ENCODE data around the gene RABGGTA.

RABGGTA gene

GRCh38 chr14:24234095-24235005 lies 37.0 kb downstream of the RABGGTA start:
- Histone ChIP-seq H3K36me3 (peaks cover 52 to 61% (median 55%) of the 10 kb centered on the region in 11 experiments), H4K20me1 (peaks cover 0 to 27% (median 16%) of the 10 kb centered on the region in 11 experiments; a peak in 15 of 22 replicates), H3K9me3 (replicated peaks in 1 of 11) (no peaks in the 10 kb centered on the region), H3K4me2 (peak overlapping the region; percentile 84 to 100 (median 98)), H3K4me1 (peaks cover 39 to 74% (median 56%) of the 10 kb centered on the region in 10 experiments), H3K27me3 (no peaks in the 10 kb centered on the region), H3K27ac (peak overlapping the region in 1 of 11 experiments; percentile 84; a peak in 2 of 22 replicates), H3K4me3 (peak overlapping the region; percentile 72 to 93 (median 86); a peak in 19 of 20 replicates), H3K9ac (peak overlapping the region; percentile 78 to 92 (median 89); a peak in 12 of 22 replicates)
- TF ChIP-seq Cebpa-rat (IDR thresholded peaks at IDR 0.05), result no peak

- Histone ChIP-seq H4K20me1 (peaks cover 0 to 18% (median 9%) of the 10 kb centered on the region in 11 experiments; a peak in 13 of 22 replicates), H3K4me1 (peaks cover 31 to 72% (median 47%) of the 10 kb centered on the region in 10 experiments), H3K9ac (peak overlapping the region; percentile 78 to 92 (median 89)), H3K9me3 (replicated peaks in 1 of 11) (no peaks in the 10 kb centered on the region), H3K27ac (peak overlapping the region; percentile 70 to 90 (median 85); a peak in 20 of 22 replicates), H3K4me2 (peak overlapping the region; percentile 84 to 100 (median 98)), H3K27me3 (no peaks in the 10 kb centered on the region), H3K4me3 (peak overlapping the region; percentile 72 to 93 (median 86)), H3K36me3 (peaks cover 45 to 61% (median 50%) of the 10 kb centered on the region in 11 experiments)
- no peak for TF ChIP-seq Cebpa-rat (IDR thresholded peaks at IDR 0.05)
These were observed 37.9 kb downstream of the RABGGTA start for GRCh38 chr14:24233538-24233866.

DNA sequence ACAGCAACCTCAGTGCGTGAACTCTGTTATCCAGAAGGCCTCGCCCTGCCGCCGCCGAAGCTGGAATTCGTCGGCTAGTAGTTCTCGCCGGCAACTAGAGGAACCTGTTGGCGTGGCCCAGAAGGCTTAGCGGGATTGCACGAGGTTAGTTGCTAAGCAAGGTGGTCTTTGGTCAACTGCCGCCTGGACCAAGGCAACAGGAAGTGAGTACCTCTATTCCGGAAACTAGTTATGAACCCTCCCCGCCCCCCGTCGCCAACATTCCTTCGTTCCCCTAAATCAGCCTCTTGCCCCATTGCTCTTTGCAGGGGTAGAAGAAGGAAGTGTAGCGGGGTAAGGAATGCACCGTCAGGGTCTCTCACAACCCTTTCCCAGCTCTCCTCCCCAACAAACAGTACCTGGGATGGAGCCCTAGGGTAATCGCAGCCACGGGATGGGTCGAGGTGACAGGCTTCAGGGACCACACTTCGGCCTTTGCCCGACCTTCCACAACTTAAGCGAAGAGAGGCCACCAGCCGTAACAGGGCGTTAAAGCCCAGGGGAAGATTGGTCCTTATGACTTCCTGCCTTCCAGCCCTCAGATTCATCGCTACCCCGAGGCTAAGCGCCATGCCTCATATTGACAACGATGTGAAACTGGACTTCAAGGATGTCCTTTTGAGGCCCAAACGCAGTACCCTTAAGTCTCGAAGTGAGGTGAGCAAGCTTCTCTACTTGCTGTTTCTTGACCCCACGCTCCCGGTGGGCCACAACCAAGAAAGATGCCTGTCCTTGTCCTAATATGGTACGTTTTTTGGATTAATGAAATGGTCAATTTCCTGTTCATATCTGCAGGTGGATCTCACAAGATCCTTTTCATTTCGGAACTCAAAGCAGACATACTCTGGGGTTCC lies 38.5 kb downstream of the RABGGTA start, which contains the start of gene GMPR2:
Gene GMPR2, plus strand, starts transcription at position 285 of the 893 bp plus-strand sequence. Its CDS starts 325 bp downstream, at position 610.
- Histone ChIP-seq H3K27me3 (no peaks in the 10 kb centered on the region), H4K20me1 (peaks cover 0 to 15% (median 7%) of the 10 kb centered on the region in 11 experiments; a peak in 11 of 22 replicates), H3K36me3 (peaks cover 45 to 61% (median 50%) of the 10 kb centered on the region in 11 experiments), H3K4me1 (peaks cover 27 to 72% (median 42%) of the 10 kb centered on the region in 10 experiments), H3K27ac (peak within 1 kb of the TSS; percentile 70 to 90 (median 85)), H3K4me2 (peak within 1 kb of the TSS; percentile 92 to 100 (median 98)), H3K4me3 (peak within 1 kb of the TSS; percentile 72 to 93 (median 86)), H3K9me3 (replicated peaks in 1 of 11) (no peaks in the 10 kb centered on the region), H3K9ac (peak within 1 kb of the TSS; percentile 78 to 92 (median 89))
- TF ChIP-seq Cebpa-rat (IDR thresholded peaks at IDR 0.05), result no peak

- Histone ChIP-seq H3K4me3 (peak within 1 kb of the TSS; percentile 72 to 93 (median 86)), H3K9ac (peak within 1 kb of the TSS; percentile 78 to 92 (median 89)), H3K4me1 (peaks cover 27 to 68% (median 39%) of the 10 kb centered on the region in 10 experiments), H3K9me3 (replicated peaks in 1 of 11) (no peaks in the 10 kb centered on the region), H3K36me3 (peaks cover 41 to 61% (median 50%) of the 10 kb centered on the region in 11 experiments), H3K27me3 (no peaks in the 10 kb centered on the region), H4K20me1 (peaks cover 0 to 16% (median 7%) of the 10 kb centered on the region in 11 experiments; a peak in 10 of 22 replicates), H3K27ac (peak within 1 kb of the TSS; percentile 70 to 90 (median 85)), H3K4me2 (peak within 1 kb of the TSS; percentile 92 to 100 (median 98))
- no peak for TF ChIP-seq Cebpa-rat (IDR thresholded peaks at IDR 0.05)
These were observed 39.2 kb downstream of the RABGGTA start, which contains the start of gene NEDD8 for GRCh38 chr14:24232121-24232644. Gene NEDD8 (minus strand): TSS chr14:24232367. CDS start chr14:24232267, 100 bp downstream.

DNA sequence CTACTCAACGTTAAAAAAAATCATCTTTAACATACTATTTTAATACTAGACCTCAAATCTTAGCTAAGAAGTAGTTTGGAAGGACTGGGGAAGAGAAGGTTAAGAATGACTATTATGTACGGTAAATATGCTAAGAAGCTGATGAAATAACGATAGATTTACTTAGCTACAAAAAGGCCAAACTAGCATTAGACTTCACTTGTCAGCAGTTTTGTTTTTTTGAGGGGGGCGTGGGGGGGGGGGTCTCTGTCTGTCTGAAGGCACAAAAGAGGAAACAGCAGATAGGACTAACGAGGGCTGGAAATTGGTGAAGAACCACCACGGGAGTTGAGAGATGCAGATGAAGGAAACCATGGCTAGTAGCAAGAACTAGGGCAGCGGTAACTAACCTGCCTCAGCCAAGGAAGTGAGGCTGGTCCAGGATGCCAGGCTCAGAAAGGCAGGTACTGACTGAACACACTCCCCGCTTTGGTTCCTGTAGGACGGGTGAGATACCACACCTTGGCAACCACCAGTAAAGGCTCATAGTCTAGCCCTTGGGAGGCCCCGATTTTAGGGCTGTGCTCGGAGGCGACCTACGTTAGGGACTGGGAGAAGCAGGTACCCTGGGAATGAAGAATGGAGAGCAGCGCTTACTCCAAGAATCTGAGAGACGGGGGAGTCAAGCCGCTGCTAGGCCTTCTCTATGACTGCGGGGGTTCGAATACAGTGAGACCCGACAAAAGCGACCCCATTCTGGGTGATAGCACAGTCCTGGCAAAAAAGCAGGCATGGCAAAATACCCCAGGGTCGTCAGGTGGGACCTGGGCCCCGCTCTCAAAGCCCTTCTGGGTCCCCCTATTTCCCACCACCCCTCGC lies 39.9 kb downstream of the RABGGTA start:
- TF ChIP-seq Cebpa-rat (IDR thresholded peaks at IDR 0.05), result no peak
- Histone ChIP-seq H3K9me3 (replicated peaks in 1 of 11) (no peaks in the 10 kb centered on the region), H3K27me3 (no peaks in the 10 kb centered on the region), H3K4me2 (peak overlapping the region; percentile 85 to 100 (median 97)), H3K4me3 (peak overlapping the region; percentile 72 to 93 (median 86)), H3K27ac (peak overlapping the region; percentile 70 to 90 (median 85)), H3K4me1 (peaks cover 27 to 70% (median 39%) of the 10 kb centered on the region in 10 experiments), H3K9ac (peak overlapping the region; percentile 78 to 92 (median 89)), H4K20me1 (peaks cover 0 to 23% (median 8%) of the 10 kb centered on the region in 11 experiments; a peak in 9 of 22 replicates), H3K36me3 (peaks cover 34 to 61% (median 44%) of the 10 kb centered on the region in 11 experiments)

GRCh38 chr14:24228902-24229301 lies 42.5 kb downstream of the RABGGTA start:
- peaks cover 0 to 42% (median 22%) of the 10 kb centered on the region in 11 experiments; a peak in 11 of 22 replicates for H4K20me1 ChIP-seq
- H3K27ac ChIP-seq, result no peak overlapping the region
- H3K4me2 ChIP-seq, result no peak overlapping the region
- no peaks in the 10 kb centered on the region for H3K9me3 ChIP-seq (replicated peaks in 1 of 11)
- TF ChIP-seq Cebpa-rat (IDR thresholded peaks at IDR 0.05), result no peak
- peaks cover 20 to 58% (median 39%) of the 10 kb centered on the region in 11 experiments; a peak in 21 of 22 replicates for H3K36me3 ChIP-seq
- no peak overlapping the region for H3K4me3 ChIP-seq
- H3K4me1 ChIP-seq, result peaks cover 17 to 52% (median 22%) of the 10 kb centered on the region in 10 experiments
- H3K9ac ChIP-seq, result 0 out of 22 replicates have a peak overlapping the region, but pooled peaks of 1 of the 11 experiments have one; percentile 48
- H3K27me3 ChIP-seq, result no peaks in the 10 kb centered on the region

- peaks cover 20 to 58% (median 39%) of the 10 kb centered on the region in 11 experiments for H3K36me3 ChIP-seq
- no peaks in the 10 kb centered on the region for H3K27me3 ChIP-seq
- no peak overlapping the region for H3K9ac ChIP-seq
- no peak overlapping the region for H3K27ac ChIP-seq
- no peak for TF ChIP-seq Cebpa-rat (IDR thresholded peaks at IDR 0.05)
- no peak overlapping the region for H3K4me3 ChIP-seq
- peaks cover 0 to 52% (median 24%) of the 10 kb centered on the region in 11 experiments; a peak in 14 of 22 replicates for H4K20me1 ChIP-seq
- H3K4me1 ChIP-seq, result peaks cover 7 to 44% (median 12%) of the 10 kb centered on the region in 10 experiments; a peak in 19 of 20 replicates
- H3K9me3 ChIP-seq (replicated peaks in 1 of 11), result no peaks in the 10 kb centered on the region
- H3K4me2 ChIP-seq, result no peak overlapping the region
These were observed 44.9 kb downstream of the RABGGTA start for GRCh38 chr14:24226473-24226872.
